NB4 (cell line): ENCODE data around the gene PRKAG3.

Source experiments
- DNase-seq: peaks from one replicate; pipeline ENCODE4 v3.0.0; 2010; ENCODE audit warnings: low read depth
- H3K4me3 ChIP-seq: one replicate; pipeline ENCODE4 v1.5.1; 2011; ENCODE audit warnings: mild to moderate bottlenecking, low read depth, low read length, moderate library complexity
- MYC ChIP-seq: IDR thresholded peaks from 2 replicates; pipeline ENCODE4 v1.6.1; 2011; ENCODE audit warnings: low read depth, low read length
- POLR2A ChIP-seq: IDR thresholded peaks from 2 replicates; pipeline ENCODE4 v1.6.1; 2011; ENCODE audit warnings: mild to moderate bottlenecking; ENCODE audit not compliant: insufficient read length; ENCODE audit errors: extremely low read depth
- TF ChIP-seq, protein P1 (sequence below): IDR thresholded peaks from one replicate; pipeline ENCODE4 v1.5.1; 2012; ENCODE audit warnings: low read depth, low read length
- TF ChIP-seq, protein P2 (sequence below): IDR thresholded peaks from 2 replicates; pipeline ENCODE4 v1.6.1; 2011; ENCODE audit warnings: low read depth, low read length

PRKAG3 gene

DNA sequence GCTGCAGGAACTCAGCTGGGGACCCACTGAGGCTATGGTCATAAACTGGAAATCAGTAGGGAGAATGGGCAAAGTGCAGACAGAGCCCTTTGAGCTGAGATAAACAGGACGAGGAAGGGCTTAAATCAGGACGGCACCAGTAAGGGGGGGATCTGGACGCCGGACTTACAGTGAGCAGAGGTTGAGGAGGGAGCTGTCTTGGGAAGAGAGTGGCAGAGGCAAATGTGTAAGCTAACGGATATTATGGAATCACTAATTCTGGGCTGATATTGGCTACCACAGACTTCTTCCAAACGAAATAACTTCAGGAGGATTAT is 49.1 kb downstream of the PRKAG3 start:
- DNase-seq, result no peak
- TF ChIP-seq, protein P1, sequence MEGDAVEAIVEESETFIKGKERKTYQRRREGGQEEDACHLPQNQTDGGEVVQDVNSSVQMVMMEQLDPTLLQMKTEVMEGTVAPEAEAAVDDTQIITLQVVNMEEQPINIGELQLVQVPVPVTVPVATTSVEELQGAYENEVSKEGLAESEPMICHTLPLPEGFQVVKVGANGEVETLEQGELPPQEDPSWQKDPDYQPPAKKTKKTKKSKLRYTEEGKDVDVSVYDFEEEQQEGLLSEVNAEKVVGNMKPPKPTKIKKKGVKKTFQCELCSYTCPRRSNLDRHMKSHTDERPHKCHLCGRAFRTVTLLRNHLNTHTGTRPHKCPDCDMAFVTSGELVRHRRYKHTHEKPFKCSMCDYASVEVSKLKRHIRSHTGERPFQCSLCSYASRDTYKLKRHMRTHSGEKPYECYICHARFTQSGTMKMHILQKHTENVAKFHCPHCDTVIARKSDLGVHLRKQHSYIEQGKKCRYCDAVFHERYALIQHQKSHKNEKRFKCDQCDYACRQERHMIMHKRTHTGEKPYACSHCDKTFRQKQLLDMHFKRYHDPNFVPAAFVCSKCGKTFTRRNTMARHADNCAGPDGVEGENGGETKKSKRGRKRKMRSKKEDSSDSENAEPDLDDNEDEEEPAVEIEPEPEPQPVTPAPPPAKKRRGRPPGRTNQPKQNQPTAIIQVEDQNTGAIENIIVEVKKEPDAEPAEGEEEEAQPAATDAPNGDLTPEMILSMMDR, result no peak
- TF ChIP-seq, protein P2, sequence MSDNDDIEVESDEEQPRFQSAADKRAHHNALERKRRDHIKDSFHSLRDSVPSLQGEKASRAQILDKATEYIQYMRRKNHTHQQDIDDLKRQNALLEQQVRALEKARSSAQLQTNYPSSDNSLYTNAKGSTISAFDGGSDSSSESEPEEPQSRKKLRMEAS, result no peak
- TF ChIP-seq MYC (no peak), POLR2A (no peak)
- no peak overlapping the region for H3K4me3 ChIP-seq

DNA sequence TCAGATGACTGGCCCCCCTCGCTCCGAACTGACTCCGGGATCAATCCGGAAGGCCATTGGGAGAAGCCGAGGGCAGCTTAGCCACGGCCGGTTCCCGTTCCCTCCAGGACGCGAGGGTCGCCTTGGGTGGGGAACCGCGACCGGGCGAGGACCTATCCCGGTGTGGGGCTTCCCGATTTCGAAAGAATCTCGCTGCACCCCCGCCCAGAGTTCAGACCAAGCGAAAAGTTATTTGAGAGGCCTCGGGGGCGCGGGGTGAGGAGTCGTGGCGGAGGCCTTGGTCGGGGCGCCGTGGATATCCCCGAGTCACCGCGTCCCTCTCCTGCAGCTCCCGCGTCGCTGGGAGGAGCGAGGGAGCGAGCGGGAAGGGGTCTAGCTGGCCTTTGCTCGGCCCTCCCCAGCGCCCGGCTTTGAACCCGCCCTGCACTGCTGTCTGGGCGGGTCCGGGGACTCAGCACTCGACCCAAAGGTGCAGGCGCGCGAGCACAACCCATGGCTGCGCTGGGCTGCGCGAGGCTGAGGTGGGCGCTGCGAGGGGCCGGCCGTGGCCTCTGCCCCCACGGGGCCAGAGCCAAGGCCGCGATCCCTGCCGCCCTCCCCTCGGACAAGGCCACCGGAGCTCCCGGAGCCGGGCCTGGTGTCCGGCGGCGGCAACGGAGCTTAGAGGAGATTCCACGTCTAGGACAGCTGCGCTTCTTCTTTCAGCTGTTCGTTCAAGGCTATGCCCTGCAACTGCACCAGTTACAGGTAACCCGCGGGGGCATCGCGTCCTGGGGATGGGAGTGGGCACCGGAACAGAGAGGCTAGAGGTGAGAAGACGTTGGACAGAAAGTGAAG is 49.7 kb downstream of the PRKAG3 start, which contains the start of gene CYP27A1:
Gene CYP27A1 (plus strand): TSS at position 457 of the 837 bp plus-strand sequence. CDS start 36 bp downstream, at position 493.
- no peak for TF ChIP-seq POLR2A
- TF ChIP-seq, protein P2, result no peak
- TF ChIP-seq, protein P1, result no peak
- TF ChIP-seq MYC, result no peak
- no peak for DNase-seq
- no peak within 1 kb of the TSS for H3K4me3 ChIP-seq

DNA sequence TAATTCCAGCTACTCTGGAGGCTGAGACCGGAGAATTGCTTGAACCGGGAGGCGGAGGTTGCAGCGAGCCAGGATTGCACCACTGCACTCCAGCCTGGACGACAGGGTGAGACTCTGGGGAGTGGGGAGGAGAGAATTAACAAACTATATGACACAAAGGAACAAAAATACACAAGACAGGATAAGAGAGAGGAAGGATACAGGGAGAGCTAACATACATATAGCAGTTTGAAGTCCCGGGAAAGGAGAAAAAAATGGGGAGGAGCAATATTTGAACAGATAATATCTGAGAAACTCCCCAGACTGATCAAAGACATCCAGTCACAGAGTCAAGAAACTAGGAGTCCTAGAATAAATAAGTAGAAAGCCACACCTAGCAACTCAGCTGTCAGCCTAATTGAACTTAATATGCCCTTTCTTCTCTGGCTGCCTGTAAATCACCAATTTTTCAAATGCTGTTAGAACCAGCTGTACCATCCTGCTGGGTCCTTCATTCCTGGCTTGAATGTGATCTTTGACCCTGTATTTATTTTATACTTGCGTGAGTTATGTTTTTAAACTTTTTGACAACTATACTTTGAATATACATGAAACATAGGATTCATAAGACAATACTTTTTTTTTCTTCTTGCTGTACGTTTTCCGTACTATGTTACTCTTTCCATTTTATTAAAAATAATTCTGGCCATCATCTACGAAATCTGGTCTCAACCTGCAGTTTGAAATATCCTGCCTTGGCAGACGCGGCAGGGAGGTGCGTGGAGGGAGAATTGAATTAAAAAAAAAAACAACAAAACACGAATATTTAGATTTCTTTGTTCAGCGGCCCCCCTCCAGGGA is 50.5 kb downstream of the PRKAG3 start:
- no peak for DNase-seq
- TF ChIP-seq, protein P1, result no peak
- no peak for TF ChIP-seq MYC
- no peak overlapping the region for H3K4me3 ChIP-seq

DNA sequence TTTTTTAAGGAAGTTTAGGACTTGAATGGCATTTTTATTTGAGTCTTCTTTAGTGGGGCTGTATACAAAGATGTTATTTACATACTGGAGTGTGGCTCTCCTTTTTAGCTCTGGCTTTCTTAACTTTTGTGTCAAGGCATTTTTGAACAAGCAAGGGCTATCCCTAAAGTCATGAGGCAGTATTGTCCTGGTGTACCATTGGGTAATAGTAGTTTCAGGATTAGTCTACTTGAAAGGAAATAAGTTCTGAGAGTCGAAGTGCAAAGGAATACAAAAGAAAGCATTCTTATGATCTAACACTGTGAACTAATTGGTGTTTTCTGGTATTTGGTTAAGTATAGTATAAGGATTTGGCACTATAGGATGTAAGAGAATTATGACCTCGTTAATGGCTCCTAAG is 51.6 kb downstream of the PRKAG3 start:
- TF ChIP-seq POLR2A, result no peak
- TF ChIP-seq, protein P2, result no peak
- TF ChIP-seq, protein P1, result no peak
- TF ChIP-seq MYC, result no peak
- no peak for DNase-seq

DNA sequence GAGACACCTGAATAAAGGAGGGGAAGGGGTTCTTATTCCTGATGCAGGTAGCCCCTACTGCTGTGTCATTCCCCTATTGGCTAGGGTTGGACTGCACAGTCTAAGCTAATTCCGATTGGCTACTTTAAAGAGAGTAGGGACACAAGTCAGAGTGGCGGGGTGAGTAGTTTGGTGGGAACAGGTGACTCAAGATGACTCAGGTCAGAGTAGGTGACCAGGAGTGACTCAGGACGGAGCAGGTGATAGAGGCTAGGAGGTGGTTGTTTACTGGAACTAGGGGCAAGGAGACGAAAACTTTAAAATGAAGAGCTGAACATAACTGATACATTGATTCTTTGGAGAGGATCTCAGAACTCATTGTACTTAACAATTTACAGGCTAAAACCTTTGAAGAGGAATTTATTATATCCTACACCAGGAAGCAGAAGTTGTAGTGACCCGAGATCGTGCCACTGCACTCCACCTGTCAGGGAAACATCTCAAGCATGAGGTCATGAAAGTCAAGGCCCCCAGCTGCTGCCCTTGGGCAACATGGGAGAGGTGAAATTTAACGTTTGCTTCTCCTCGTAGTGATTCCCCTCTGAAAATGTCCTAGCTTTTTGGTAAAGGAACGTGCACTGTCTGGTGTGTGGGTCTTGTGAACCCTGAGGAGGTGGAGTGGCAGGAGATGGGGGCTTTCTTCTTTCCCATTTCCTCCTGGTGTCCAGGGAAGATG is 54.2 kb downstream of the PRKAG3 start:
- TF ChIP-seq, protein P1, result no peak
- TF ChIP-seq POLR2A (no peak), MYC (no peak)
- TF ChIP-seq, protein P2, result no peak
- DNase-seq, result no peak
- H3K4me3 ChIP-seq, result no peak overlapping the region

More for the DNA sequence above, 51.6 kb downstream of the PRKAG3 start:
- H3K4me3 ChIP-seq, result no peak overlapping the region
